Ovary (tissue), 9 donors: Measurements from ENCODE around the gene TMEM140. TPM values are rescaled to one million over a fixed set of nuclear protein-coding genes. Genes with fewer than 3 reads are reported as not detected.
"Not testable (repeated sequence)": the region's sequence is repeated elsewhere in the genome, so short reads cannot be mapped to it uniquely, and the experiment has no call there.

ENCODE experiments used
- DNase-seq, 5 donors: peaks; one replicate each; pipeline ENCODE4 v3.0.0-alpha.2; 2019 to 2020
- H3K27ac ChIP-seq, 2 donors: fragments of 200-600 bp; one replicate each; pipeline versions ENCODE4 v1.5.1 to v1.8.0; 2019 to 2022
- H3K27me3 ChIP-seq: fragments of 200-600 bp; one replicate; pipeline ENCODE4 v1.8.0; 2022
- H3K36me3 ChIP-seq: fragments of 200-600 bp; sonication (generic); one replicate; pipeline ENCODE4 v1.5.1; 2019
- H3K4me1 ChIP-seq: one replicate; pipeline ENCODE4 v1.8.1; 2013; ENCODE audit warnings: mild to moderate bottlenecking, moderate library complexity; ENCODE audit not compliant: insufficient read depth
- H3K4me3 ChIP-seq: fragments of 200-600 bp; sonication (generic); one replicate; pipeline ENCODE4 v1.5.1; 2017
- H3K9me3 ChIP-seq, 2 donors: fragments of 200-600 bp in 1 of 2; sonication (generic) in 1 of 2; one replicate each; pipeline versions ENCODE4 v1.5.1 to v1.8.1; 2013 to 2019; ENCODE audit warnings: mild to moderate bottlenecking in 1 of 2, moderate library complexity in 1 of 2
- EP300 ChIP-seq: sonication (generic); formaldehyde crosslinking; IDR thresholded peaks from one replicate; pipeline ENCODE4 v1.6.1; 2017; ENCODE audit warnings: antibody characterized with exemption
- POLR2A ChIP-seq: fragments of 450-650 bp; IDR thresholded peaks from one replicate; pipeline ENCODE4 v1.6.1; 2017; ENCODE audit warnings: antibody characterized with exemption, mild to moderate bottlenecking, moderate library complexity
- WGBS, 3 donors: extraction: QIAGEN DNeasy Blood & Tissue Kit in 1 of 3; methylation state at CpG; one replicate each; pipeline versions ENCODE4 v1.1.5 to v1.1.7; 2013 to 2017; 5-methylcytosine and 5-hydroxymethylcytosine counted together
- intact Hi-C, 4 donors: fragments of 100-400 bp; cut with DNase I; formaldehyde crosslinking; loops; one replicate each; pipeline versions ENCODE4 v1.11.0 to v1.15.1; 2022 to 2023
- polyA plus RNA-seq, 2 donors: library from polyadenylated mRNA; stranded (reverse); fragments of 200-250 nt in 1 of 2; fragments of 350-450 nt in 1 of 2; fragmentation: Illumina TruSeq in 1 of 2; extraction: RNeasy Lipid Tissue Mini Kit (QIAGEN cat#74804) in 1 of 2; gene quantifications; one replicate each; pipeline ENCODE4 v1.2.3, GENCODE V29; 2013 to 2014
- total RNA-seq, 7 donors: library from RNA; depleted of rRNA in 2 of 7; stranded (reverse); fragments of >200 nt in 2 of 7; fragmentation: NEBNext Ultra II Directional in 3 of 7; extraction: Animal tissue kit (Norgen Biotek cat#: 25700) in 3 of 7; gene quantifications; one replicate each; pipeline versions ENCODE4 v1.1.0 to v1.2.4, GENCODE V29; 2016 to 2023
- TF ChIP-seq, protein P1 (sequence below), 3 donors: fragments of 450-650 bp in 2 of 3; fragments of 200-600 bp in 1 of 3; IDR thresholded peaks; one replicate each; pipeline versions ENCODE4 v1.5.1 to v1.8.0; 2016 to 2022; ENCODE audit warnings: antibody characterized with exemption in 3 of 3, mild to moderate bottlenecking in 1 of 3
- donor health status: DM: no; HTN: no; CAD: no; lungs with moderate emphysema.
- donor health status: DM: no; HTN: no; CAD: no.
- donor health status: Bipolar disorder and iron deficiency.
- donor health status: DM: yes; HTN: yes; CAD: no.
- donor health status: DM: no; HTN: no; CAD: no.
- donor health status: DM: yes; HTN: yes; CAD: no.

The TMEM140 gene
- total and polyA plus RNA-seq, 9 donors: 5.9 to 25.0 (median 8.5) TPM

DNA sequence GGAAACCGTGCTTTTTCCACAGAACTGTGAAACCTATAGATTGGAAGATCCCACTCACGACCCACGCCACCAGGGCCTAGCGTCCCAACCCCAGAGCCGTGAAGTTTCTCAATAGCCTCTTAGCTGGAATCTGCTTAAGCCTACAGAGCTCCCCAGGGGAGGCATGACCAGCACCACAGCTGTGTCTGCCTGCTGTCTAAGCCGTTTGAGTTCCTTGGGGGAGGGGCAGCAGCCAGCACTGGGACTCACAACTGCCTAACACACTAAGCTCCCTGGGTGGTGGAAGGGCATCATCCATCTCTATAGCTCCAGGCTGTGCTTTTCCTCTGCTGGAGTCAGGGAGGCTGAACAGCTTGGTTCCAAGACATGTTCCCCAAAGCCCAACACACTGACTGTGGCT lies 26.0 kb upstream of the TMEM140 start:
- Histone ChIP-seq H3K36me3 (no peaks in the 10 kb centered on the region), H3K9me3 (no peaks in the 10 kb centered on the region), H3K27ac (no peak overlapping the region), H3K27me3 (no peaks in the 10 kb centered on the region), H3K4me1 (no peaks in the 10 kb centered on the region), H3K4me3 (no peak overlapping the region)
- intact Hi-C loops: no loop called here
- WGBS, 3 donors: 81 to 82% (median 81%) methylated on average over 6 of the region's 6 CpGs
- TF ChIP-seq EP300 (no peak), POLR2A (no peak)
- TF ChIP-seq, protein P1, sequence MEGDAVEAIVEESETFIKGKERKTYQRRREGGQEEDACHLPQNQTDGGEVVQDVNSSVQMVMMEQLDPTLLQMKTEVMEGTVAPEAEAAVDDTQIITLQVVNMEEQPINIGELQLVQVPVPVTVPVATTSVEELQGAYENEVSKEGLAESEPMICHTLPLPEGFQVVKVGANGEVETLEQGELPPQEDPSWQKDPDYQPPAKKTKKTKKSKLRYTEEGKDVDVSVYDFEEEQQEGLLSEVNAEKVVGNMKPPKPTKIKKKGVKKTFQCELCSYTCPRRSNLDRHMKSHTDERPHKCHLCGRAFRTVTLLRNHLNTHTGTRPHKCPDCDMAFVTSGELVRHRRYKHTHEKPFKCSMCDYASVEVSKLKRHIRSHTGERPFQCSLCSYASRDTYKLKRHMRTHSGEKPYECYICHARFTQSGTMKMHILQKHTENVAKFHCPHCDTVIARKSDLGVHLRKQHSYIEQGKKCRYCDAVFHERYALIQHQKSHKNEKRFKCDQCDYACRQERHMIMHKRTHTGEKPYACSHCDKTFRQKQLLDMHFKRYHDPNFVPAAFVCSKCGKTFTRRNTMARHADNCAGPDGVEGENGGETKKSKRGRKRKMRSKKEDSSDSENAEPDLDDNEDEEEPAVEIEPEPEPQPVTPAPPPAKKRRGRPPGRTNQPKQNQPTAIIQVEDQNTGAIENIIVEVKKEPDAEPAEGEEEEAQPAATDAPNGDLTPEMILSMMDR (IDR thresholded peaks at IDR 0.05): no peak
- no peak for DNase-seq

GRCh38 chr7:135124631-135125030 lies 23.2 kb upstream of the TMEM140 start:
- H3K36me3 ChIP-seq, H3K4me3 ChIP-seq, H3K27me3 ChIP-seq, H3K27ac ChIP-seq, intact Hi-C loops, H3K4me1 ChIP-seq, DNase-seq, H3K9me3 ChIP-seq: not testable (repeated sequence)
- 83 to 87% (median 84%) methylated on average over 3 of the region's 3 CpGs for WGBS, 3 donors

DNA sequence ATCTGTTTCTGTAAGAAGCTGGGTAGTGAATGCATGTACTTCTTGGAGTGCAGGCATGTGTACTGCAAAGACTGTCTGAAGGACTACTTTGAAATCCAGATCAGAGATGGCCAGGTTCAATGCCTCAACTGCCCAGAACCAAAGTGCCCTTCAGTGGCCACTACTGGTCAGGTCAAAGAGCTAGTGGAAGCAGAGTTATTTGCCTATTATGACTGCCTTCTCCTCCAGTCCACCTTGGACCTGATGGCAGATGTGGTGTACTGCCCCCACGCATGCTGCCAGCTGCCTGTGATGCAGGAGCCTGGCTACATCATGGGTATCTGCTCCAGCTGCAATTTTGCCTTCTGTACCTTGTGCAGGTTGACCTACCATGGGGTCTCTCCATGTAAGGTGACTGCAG lies 18.9 kb upstream of the TMEM140 start:
- Histone ChIP-seq H3K9me3 (no peaks in the 10 kb centered on the region), H3K27me3 (no peaks in the 10 kb centered on the region), H3K27ac (no peak overlapping the region), H3K36me3 (no peaks in the 10 kb centered on the region), H3K4me3 (no peak overlapping the region), H3K4me1 (no peaks in the 10 kb centered on the region)
- TF ChIP-seq EP300: no peak
- no peak for TF ChIP-seq POLR2A
- TF ChIP-seq, protein P1 (IDR thresholded peaks at IDR 0.05): no peak
- 83 to 100% (median 94%) methylated on average over 1 of the region's 1 CpG for WGBS, 3 donors
- DNase-seq: no peak
- intact Hi-C loops: no loop called here

DNA sequence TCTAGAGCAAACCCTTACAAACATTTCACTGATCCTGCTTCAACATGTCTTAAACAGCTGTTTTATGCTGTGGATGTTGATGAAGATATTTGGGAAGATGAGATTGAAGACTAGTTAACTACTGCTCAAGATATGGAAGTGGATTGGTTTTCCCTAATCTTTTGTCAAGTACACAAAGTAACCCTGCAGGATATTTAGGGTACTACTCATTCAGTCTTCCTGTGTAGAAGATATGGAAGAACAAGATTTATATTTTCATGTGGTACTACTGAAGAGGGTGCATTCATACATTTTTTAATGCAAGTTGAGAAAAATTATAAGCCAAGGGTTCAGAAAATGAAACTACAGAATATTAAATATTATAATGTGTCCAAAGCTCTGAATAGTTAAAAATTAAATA lies 18.3 kb upstream of the TMEM140 start:
- H3K4me1 ChIP-seq: no peaks in the 10 kb centered on the region
- no peak for DNase-seq
- no peaks in the 10 kb centered on the region for H3K27me3 ChIP-seq
- H3K27ac ChIP-seq: no peak overlapping the region
- H3K9me3 ChIP-seq: no peaks in the 10 kb centered on the region
- TF ChIP-seq EP300 (no peak), POLR2A (no peak)
- TF ChIP-seq, protein P1 (IDR thresholded peaks at IDR 0.05): no peak
- H3K4me3 ChIP-seq: no peak overlapping the region
- H3K36me3 ChIP-seq: no peaks in the 10 kb centered on the region
- intact Hi-C loops: no loop called here

GRCh38 chr7:135143885-135144668 lies 3.8 kb upstream of the TMEM140 start:
- Histone ChIP-seq H3K27me3 (no peaks in the 10 kb centered on the region), H3K9me3 (no peaks in the 10 kb centered on the region), H3K4me3 (no peak overlapping the region), H3K4me1 (peaks cover 11% of the 10 kb centered on the region), H3K36me3 (no peaks in the 10 kb centered on the region), H3K27ac (peak overlapping the region in 1 of 2 donors; percentile 58)
- DNase-seq: peak in 1 of 5 donors; percentile 53
- intact Hi-C loops: no loop called here
- WGBS, 3 donors: 31 to 51% (median 33%) methylated on average over 3 of the region's 3 CpGs
- TF ChIP-seq, protein P1 (IDR thresholded peaks at IDR 0.05): no peak
- TF ChIP-seq POLR2A (no peak), EP300 (no peak)
